H1 (cell line): ENCODE measurements around the gene C20orf144. TPM values are rescaled to one million over a fixed set of nuclear protein-coding genes. Genes with fewer than 3 reads are reported as not detected.

Experiments used
- CTCF ChIA-PET: fragments of 300-600 bp; sonication (Branson Sonifier 250); formaldehyde crosslinking; loops from one replicate; lab custom pipeline; 2021; ENCODE audit not compliant: partially characterized antibody; lab: Charles Lee
- POLR2A ChIA-PET: fragments of 300-600 bp; sonication (Branson Sonifier 250); formaldehyde crosslinking; loops from one replicate; lab custom pipeline; 2021; ENCODE audit warnings: inconsistent platforms; ENCODE audit not compliant: partially characterized antibody; lab: Charles Lee
- DNase-seq, 2 experiments: peaks; one replicate each; pipeline versions ENCODE4 v3.0.0 to v3.0.0-alpha.2; 2010 to 2022; ENCODE audit warnings: low spot score in 2 of 2, low read depth in 1 of 2, mixed read lengths in 1 of 2
- FAIRE-seq: peaks from 2 replicates; lab custom pipeline; 2011; peaks lifted over from hg19 to GRCh38; lab: Jason Lieb, UNC
- H2AFZ ChIP-seq: 2 replicates; pipeline ENCODE4 v1.8.1; 2012; ENCODE audit warnings: low read length, inconsistent platforms
- H2AK5ac ChIP-seq: 2 replicates; pipeline ENCODE4 v1.6.1; 2013; ENCODE audit warnings: low read depth, low read length
- H2BK120ac ChIP-seq: replicated peaks from 2 replicates; pipeline ENCODE3; 2013; ENCODE audit warnings: low read depth, low read length, inconsistent platforms
- H2BK12ac ChIP-seq: 2 replicates; pipeline ENCODE4 v1.6.1; 2013; ENCODE audit warnings: low read depth, low read length
- H2BK15ac ChIP-seq: 2 replicates; pipeline ENCODE4 v1.6.1; 2013; ENCODE audit warnings: low read length
- H2BK20ac ChIP-seq: 2 replicates; pipeline ENCODE4 v1.6.1; 2013; ENCODE audit warnings: low read length
- H2BK5ac ChIP-seq: 2 replicates; pipeline ENCODE4 v1.6.1; 2013; ENCODE audit warnings: low read depth, low read length
- H3K14ac ChIP-seq: 2 replicates; pipeline ENCODE4 v1.6.1; 2013; ENCODE audit warnings: inconsistent platforms; ENCODE audit not compliant: insufficient read length
- H3K18ac ChIP-seq: 2 replicates; pipeline ENCODE4 v1.6.1; 2013; ENCODE audit warnings: low read length; ENCODE audit errors: extremely low read depth
- H3K23ac ChIP-seq: 2 replicates; pipeline ENCODE4 v1.6.1; 2013; ENCODE audit warnings: inconsistent platforms; ENCODE audit not compliant: insufficient read length
- H3K23me2 ChIP-seq: 2 replicates; pipeline ENCODE4 v1.6.1; 2013; ENCODE audit warnings: low read depth, low read length
- H3K27ac ChIP-seq: 2 replicates; pipeline ENCODE4 v1.6.1; 2011; ENCODE audit warnings: low read depth, low read length, inconsistent platforms
- H3K27me3 ChIP-seq, 4 experiments: replicated peaks in 1 of 4; 1 replicate in 1 of 4; 2 replicates in 3 of 4; pipeline versions ENCODE4 v1.6.1 to v1.8.1; 2011 to 2013; ENCODE audit warnings: low read length in 3 of 4, mild to moderate bottlenecking in 3 of 4, inconsistent platforms in 2 of 4, mixed read lengths in 2 of 4, moderate library complexity in 1 of 4; ENCODE audit not compliant: control insufficient read depth in 3 of 4, insufficient read depth in 3 of 4; ENCODE audit errors: extremely low read depth in 1 of 4
- H3K36me3 ChIP-seq, 4 experiments: 2 replicates each; pipeline versions ENCODE4 v1.6.1 to v1.8.1; 2011 to 2013; ENCODE audit warnings: mild to moderate bottlenecking in 4 of 4, low read length in 3 of 4, moderate library complexity in 2 of 4, control low read depth in 1 of 4, inconsistent platforms in 1 of 4; ENCODE audit not compliant: insufficient read depth in 4 of 4, control insufficient read depth in 2 of 4
- H3K4ac ChIP-seq: replicated peaks from 2 replicates; pipeline ENCODE3; 2013; ENCODE audit warnings: low read length, low read depth, mixed read lengths, inconsistent platforms; ENCODE audit not compliant: insufficient read length
- H3K4me1 ChIP-seq, 4 experiments: replicated peaks in 1 of 4; 1 replicate in 1 of 4; 2 replicates in 3 of 4; pipeline versions ENCODE4 v1.6.1 to v1.8.1; 2011 to 2013; ENCODE audit warnings: low read length in 3 of 4, inconsistent platforms in 2 of 4, mixed read lengths in 1 of 4; ENCODE audit not compliant: insufficient read depth in 4 of 4, control insufficient read depth in 3 of 4
- H3K4me2 ChIP-seq, 2 experiments: 2 replicates each; pipeline versions ENCODE4 v1.6.1 to v1.8.1; 2011 to 2013; ENCODE audit warnings: low read depth in 2 of 2, low read length in 2 of 2, control low read depth in 1 of 2, inconsistent platforms in 1 of 2, mild to moderate bottlenecking in 1 of 2; ENCODE audit not compliant: insufficient read depth in 1 of 2
- H3K4me3 ChIP-seq, 4 experiments: fragments of 200-600, 300-600 bp in 1 of 4; sonication (generic), shearing (Covaris generic), sonication (Bioruptor Twin) in 1 of 4; 2 replicates each; pipeline versions ENCODE4 v1.5.1 to v1.8.1; 2011 to 2016; ENCODE audit warnings: low read length in 4 of 4, low read depth in 3 of 4, control low read depth in 2 of 4, inconsistent platforms in 2 of 4, mild to moderate bottlenecking in 2 of 4, mixed read lengths in 1 of 4, moderate library complexity in 1 of 4; ENCODE audit not compliant: insufficient read depth in 2 of 4; ENCODE audit errors: extremely low read depth in 1 of 4
- H3K56ac ChIP-seq: replicated peaks from 2 replicates; pipeline ENCODE3; 2013; ENCODE audit warnings: low read depth, mild to moderate bottlenecking, mixed read lengths, low read length, inconsistent platforms; ENCODE audit not compliant: insufficient read length
- H3K79me1 ChIP-seq: 2 replicates; pipeline ENCODE4 v1.6.1; 2013; ENCODE audit warnings: low read depth, low read length, control low read depth
- H3K79me2 ChIP-seq, 2 experiments: 2 replicates each; pipeline versions ENCODE4 v1.6.1 to v1.8.1; 2012 to 2013; ENCODE audit warnings: low read length in 2 of 2, mild to moderate bottlenecking in 2 of 2, inconsistent platforms in 1 of 2; ENCODE audit not compliant: insufficient read depth in 2 of 2, control insufficient read depth in 1 of 2
- H3K9ac ChIP-seq, 4 experiments: replicated peaks in 1 of 4; 1 replicate in 1 of 4; 2 replicates in 3 of 4; pipeline versions ENCODE4 v1.6.1 to v1.8.1; 2011 to 2013; ENCODE audit warnings: low read depth in 3 of 4, low read length in 3 of 4, control low read depth in 2 of 4, mild to moderate bottlenecking in 2 of 4, moderate library complexity in 2 of 4, inconsistent platforms in 1 of 4; ENCODE audit errors: extremely low read depth in 1 of 4
- H3K9me3 ChIP-seq, 2 experiments: 2 replicates each; pipeline versions ENCODE4 v1.6.1 to v1.8.1; 2012 to 2013; ENCODE audit warnings: mild to moderate bottlenecking in 2 of 2, moderate library complexity in 2 of 2, control low read depth in 1 of 2, inconsistent platforms in 1 of 2, low read depth in 1 of 2, low read length in 1 of 2, mixed read lengths in 1 of 2; ENCODE audit not compliant: insufficient read depth in 2 of 2
- H4K20me1 ChIP-seq, 2 experiments: replicated peaks in 1 of 2; 2 replicates each; pipeline versions ENCODE3 to v1.8.1; 2011 to 2013; ENCODE audit warnings: inconsistent platforms in 2 of 2, low read length in 2 of 2, mild to moderate bottlenecking in 1 of 2; ENCODE audit not compliant: insufficient read depth in 2 of 2, control insufficient read depth in 1 of 2
- H4K5ac ChIP-seq: 2 replicates; pipeline ENCODE4 v1.6.1; 2013; ENCODE audit warnings: low read length, low read depth, mixed read lengths, inconsistent platforms; ENCODE audit not compliant: insufficient read length
- H4K8ac ChIP-seq: 2 replicates; pipeline ENCODE4 v1.8.0; 2013; ENCODE audit warnings: mild to moderate bottlenecking, moderate library complexity, low read length, inconsistent platforms; ENCODE audit not compliant: insufficient read depth; ENCODE audit errors: extremely low read depth
- H4K91ac ChIP-seq: replicated peaks from 2 replicates; pipeline ENCODE3; 2013; ENCODE audit warnings: low read length, mixed read lengths, inconsistent platforms; ENCODE audit not compliant: insufficient read length
- BCL11A ChIP-seq, 2 experiments: IDR thresholded peaks; one replicate each; pipeline ENCODE4 v1.6.1; 2011; ENCODE audit warnings: low read depth in 2 of 2, low read length in 2 of 2, mild to moderate bottlenecking in 2 of 2
- CBX5 ChIP-seq: fragments of 300-800, 300-1000 bp; sonication (generic); IDR thresholded peaks from 2 replicates; pipeline ENCODE4 v1.7.1; 2016; ENCODE audit warnings: antibody characterized with exemption, low read length, low read depth
- CHD2 ChIP-seq: IDR thresholded peaks from 2 replicates; pipeline ENCODE4 v1.6.1; 2012; ENCODE audit warnings: low read length, improper control_type of control experiment
- CREB1 ChIP-seq: IDR thresholded peaks from 2 replicates; pipeline ENCODE4 v1.6.1; 2012; ENCODE audit warnings: inconsistent platforms
- E2F6 ChIP-seq: IDR thresholded peaks from 2 replicates; pipeline ENCODE4 v1.6.1; 2012; ENCODE audit warnings: inconsistent platforms
- EP300 ChIP-seq, 2 experiments: IDR thresholded peaks; 1 replicate in 1 of 2; 2 replicates in 1 of 2; pipeline ENCODE4 v1.6.1; 2011 to 2012; ENCODE audit warnings: low read depth in 2 of 2, low read length in 2 of 2, mild to moderate bottlenecking in 2 of 2, borderline replicate concordance in 1 of 2, inconsistent platforms in 1 of 2, moderate library complexity in 1 of 2
- FOSL1 ChIP-seq: IDR thresholded peaks from 2 replicates; pipeline ENCODE4 v1.6.1; 2011; ENCODE audit warnings: mild to moderate bottlenecking, low read depth, low read length, moderate library complexity; ENCODE audit not compliant: insufficient read depth
- GABPA ChIP-seq: IDR thresholded peaks from 2 replicates; pipeline ENCODE4 v1.6.1; 2011; ENCODE audit warnings: mild to moderate bottlenecking, low read length, moderate library complexity, borderline replicate concordance; ENCODE audit not compliant: insufficient read depth
- JUND ChIP-seq: IDR thresholded peaks from 2 replicates; pipeline ENCODE4 v1.6.1; 2011; ENCODE audit warnings: mild to moderate bottlenecking, improper control_type of control experiment, low read length
- KDM1A ChIP-seq: fragments of 200-600, 300-600 bp; sonication (generic); IDR thresholded peaks from 2 replicates; pipeline ENCODE4 v1.7.1; 2016; ENCODE audit warnings: mild to moderate bottlenecking, low read length, borderline replicate concordance
- MAX ChIP-seq: IDR thresholded peaks from 2 replicates; pipeline ENCODE4 v1.6.1; 2012; ENCODE audit warnings: inconsistent platforms
- SRF ChIP-seq: IDR thresholded peaks from 2 replicates; pipeline ENCODE4 v1.6.1; 2011; ENCODE audit warnings: mild to moderate bottlenecking, low read depth, low read length, moderate library complexity
- TBP ChIP-seq: IDR thresholded peaks from 2 replicates; pipeline ENCODE4 v1.6.1; 2011; ENCODE audit warnings: low read depth, low read length, improper control_type of control experiment
- WGBS, 2 experiments: shearing (Covaris generic) in 1 of 2; methylation state at CpG; one replicate each; pipeline versions ENCODE4 v1.1.6 to v1.1.7; 2013 to 2015; ENCODE audit warnings: low lambda C conversion rate in 2 of 2, mixed read lengths in 2 of 2, inconsistent platforms in 1 of 2, low coverage in 1 of 2, missing lambda C conversion rate in 1 of 2; ENCODE audit not compliant: insufficient replicate concordance in 2 of 2, insufficient coverage in 1 of 2, insufficient read length in 1 of 2; ENCODE audit errors: extremely low coverage in 1 of 2, missing lambda C conversion rate in 1 of 2; 5-methylcytosine and 5-hydroxymethylcytosine counted together
- polyA plus RNA-seq, 7 experiments: library from polyadenylated mRNA; depleted of rRNA in 3 of 7; stranded (reverse) in 5 of 7; unstranded in 2 of 7; fragments of >200 nt in 5 of 7; fragments of 200-250 nt in 2 of 7; gene quantifications; 1 replicate in 5 of 7; 2 replicates in 1 of 7; 4 replicates in 1 of 7; pipeline versions ENCODE4 v1.2.1 to v1.2.3, GENCODE V29; 2011 to 2013; ENCODE audit warnings: missing spikeins in 2 of 7, mixed read lengths in 2 of 7
- total RNA-seq: library from RNA; stranded (reverse); fragmentation: NEBNext Ultra II Directional; extraction: Animal tissue kit (Norgen Biotek cat#: 25700); gene quantifications from 2 replicates; pipeline ENCODE4 v1.2.1, GENCODE V29; 2021

C20orf144 gene
- total and polyA plus RNA-seq, 2 of the 8 experiments (the other 6 are each of a cell fraction or from before 2014, with no cell fraction given): 0.21 to 0.24 TPM

GRCh38 chr20:33660685-33661058 is 1.5 kb upstream of the C20orf144 start:
- Histone ChIP-seq H3K56ac (no peak overlapping the region), H3K23me2 (peaks cover 11% of the 10 kb centered on the region; the same call in 1 of the 2 replicates), H4K91ac (no peak overlapping the region), H3K36me3 (peaks cover 0 to 11% (median 0%) of the 10 kb centered on the region in 4 experiments; a peak in 2 of 8 replicates), H3K9ac (no peak overlapping the region), H3K79me2 (no peaks in the 10 kb centered on the region), H2BK12ac (no peak overlapping the region), H3K4ac (no peak overlapping the region), H3K23ac (no peak overlapping the region), H3K27ac (no peak overlapping the region), H2BK120ac (no peak overlapping the region), H3K4me2 (no peak overlapping the region), H2BK20ac (no peak overlapping the region), H4K8ac (no peak overlapping the region), H3K4me1 (peaks cover 0 to 9% (median 6%) of the 10 kb centered on the region in 4 experiments; a peak in 4 of 7 replicates), H3K27me3 (peaks cover 0 to 2% (median 0%) of the 10 kb centered on the region in 4 experiments; a peak in 1 of 7 replicates), H3K18ac (no peak overlapping the region), H2BK15ac (no peak overlapping the region), H3K4me3 (no peak overlapping the region), H2BK5ac (no peak overlapping the region), H3K9me3 (no peaks in the 10 kb centered on the region), H4K5ac (no peak overlapping the region), H2AFZ (no peak overlapping the region), H3K14ac (no peak overlapping the region), H3K79me1 (no peaks in the 10 kb centered on the region), H4K20me1 (peaks cover 0 to 8% of the 10 kb centered on the region in 2 experiments), H2AK5ac (no peak overlapping the region)
- CTCF ChIA-PET: interaction anchor here (1.1 kb wide), 1 partner anchor 216 kb away, joined by 3 read pairs; no protein-coding TSS in a partner anchor
- FAIRE-seq (no peak), DNase-seq (no peak)
- WGBS, 2 experiments: 91% methylated on average over 7 of the region's 7 CpGs; no CpG with 5 or more reads in 1 of the 2 experiments
- POLR2A ChIA-PET: interaction anchor here (0.6 to 17.9 kb wide), 2 partner anchors 18 to 227 kb away, joined by 7 to 245 read pairs; partner anchors contain the start of gene NECAB3
- TF ChIP-seq GABPA (no peak), FOSL1 (no peak), SRF (no peak), EP300 (IDR thresholded peaks at IDR 0.05; ENCODE audit: borderline replicate concordance in 1 of 2, low read depth in 2 of 2, low read length in 2 of 2) (no peak), CREB1 (no peak), KDM1A (no peak), BCL11A (IDR thresholded peaks at IDR 0.05; ENCODE audit: low read depth in 2 of 2, low read length in 2 of 2) (no peak), E2F6 (no peak), CBX5 (no peak), TBP (no peak), MAX (no peak), CHD2 (no peak), JUND (no peak)
